ENCODE measurements around the gene HDAC4. TPM values are rescaled to one million over a fixed set of nuclear protein-coding genes. Genes with fewer than 3 reads are reported as not detected.

HDAC4 gene
- total and polyA plus RNA-seq, 2 experiments from 2014 or later: 8.1 to 41.8 TPM

DNA sequence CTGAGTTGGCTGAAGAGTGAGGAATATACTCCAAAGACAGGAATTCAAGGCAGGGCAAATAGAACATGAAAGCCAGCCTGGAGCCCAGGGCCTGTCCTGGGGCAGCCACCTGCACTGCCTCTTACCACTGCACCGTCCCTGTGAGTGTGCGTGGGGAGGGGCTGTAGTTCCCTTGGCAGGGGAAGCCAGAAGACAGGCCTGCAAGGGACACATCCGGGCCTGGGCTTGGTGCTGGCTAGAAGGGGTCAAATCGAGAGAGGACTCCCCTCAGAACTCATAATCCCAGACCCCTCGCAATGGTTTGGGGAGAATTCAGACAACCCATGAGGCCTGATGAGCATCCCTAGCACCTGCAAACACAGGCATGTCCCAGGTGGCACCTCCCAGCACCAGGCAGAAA lies 87.0 kb downstream of the HDAC4 start:
- Histone ChIP-seq H3K27me3 (ENCODE audit: insufficient read depth) (no peaks in the 10 kb centered on the region), H3K4me3 (no peak overlapping the region), H3K4me1 (ENCODE audit: insufficient read depth) (no peaks in the 10 kb centered on the region), H4K20me1 (replicated peaks; ENCODE audit: insufficient read depth) (peaks cover 7% of the 10 kb centered on the region), H2AFZ (no peak overlapping the region), H3K36me3 (ENCODE audit: insufficient read depth) (no peaks in the 10 kb centered on the region), H3K9me2 (ENCODE audit: insufficient read depth) (no peaks in the 10 kb centered on the region), H3K27ac (ENCODE audit: low read depth) (no peak overlapping the region), H3K79me2 (replicated peaks; ENCODE audit: insufficient read depth) (peaks cover 86% of the 10 kb centered on the region), H3K4me2 (no peak overlapping the region), H3F3A (replicated peaks; ENCODE audit: low read depth) (no peaks in the 10 kb centered on the region)
- Mint-ChIP-seq H3K4me1 (peaks cover 18% of the 10 kb centered on the region), H3K9me3 (peaks cover 23% of the 10 kb centered on the region), H3K27me3 (ENCODE audit: insufficient read depth, low read depth, poor library complexity) (peaks cover 10% of the 10 kb centered on the region), H3K36me3 (ENCODE audit: low read depth) (peaks cover 31% of the 10 kb centered on the region), H3K4me3 (no peak overlapping the region), H3K27ac (no peak overlapping the region; the same call in 1 of the 2 replicates)
- no peak for TF ChIP-seq CREB1 (CRISPR knock-in tag; IDR thresholded peaks at IDR 0.05; ENCODE audit: low read depth)
- TF ChIP-seq, protein P1, sequence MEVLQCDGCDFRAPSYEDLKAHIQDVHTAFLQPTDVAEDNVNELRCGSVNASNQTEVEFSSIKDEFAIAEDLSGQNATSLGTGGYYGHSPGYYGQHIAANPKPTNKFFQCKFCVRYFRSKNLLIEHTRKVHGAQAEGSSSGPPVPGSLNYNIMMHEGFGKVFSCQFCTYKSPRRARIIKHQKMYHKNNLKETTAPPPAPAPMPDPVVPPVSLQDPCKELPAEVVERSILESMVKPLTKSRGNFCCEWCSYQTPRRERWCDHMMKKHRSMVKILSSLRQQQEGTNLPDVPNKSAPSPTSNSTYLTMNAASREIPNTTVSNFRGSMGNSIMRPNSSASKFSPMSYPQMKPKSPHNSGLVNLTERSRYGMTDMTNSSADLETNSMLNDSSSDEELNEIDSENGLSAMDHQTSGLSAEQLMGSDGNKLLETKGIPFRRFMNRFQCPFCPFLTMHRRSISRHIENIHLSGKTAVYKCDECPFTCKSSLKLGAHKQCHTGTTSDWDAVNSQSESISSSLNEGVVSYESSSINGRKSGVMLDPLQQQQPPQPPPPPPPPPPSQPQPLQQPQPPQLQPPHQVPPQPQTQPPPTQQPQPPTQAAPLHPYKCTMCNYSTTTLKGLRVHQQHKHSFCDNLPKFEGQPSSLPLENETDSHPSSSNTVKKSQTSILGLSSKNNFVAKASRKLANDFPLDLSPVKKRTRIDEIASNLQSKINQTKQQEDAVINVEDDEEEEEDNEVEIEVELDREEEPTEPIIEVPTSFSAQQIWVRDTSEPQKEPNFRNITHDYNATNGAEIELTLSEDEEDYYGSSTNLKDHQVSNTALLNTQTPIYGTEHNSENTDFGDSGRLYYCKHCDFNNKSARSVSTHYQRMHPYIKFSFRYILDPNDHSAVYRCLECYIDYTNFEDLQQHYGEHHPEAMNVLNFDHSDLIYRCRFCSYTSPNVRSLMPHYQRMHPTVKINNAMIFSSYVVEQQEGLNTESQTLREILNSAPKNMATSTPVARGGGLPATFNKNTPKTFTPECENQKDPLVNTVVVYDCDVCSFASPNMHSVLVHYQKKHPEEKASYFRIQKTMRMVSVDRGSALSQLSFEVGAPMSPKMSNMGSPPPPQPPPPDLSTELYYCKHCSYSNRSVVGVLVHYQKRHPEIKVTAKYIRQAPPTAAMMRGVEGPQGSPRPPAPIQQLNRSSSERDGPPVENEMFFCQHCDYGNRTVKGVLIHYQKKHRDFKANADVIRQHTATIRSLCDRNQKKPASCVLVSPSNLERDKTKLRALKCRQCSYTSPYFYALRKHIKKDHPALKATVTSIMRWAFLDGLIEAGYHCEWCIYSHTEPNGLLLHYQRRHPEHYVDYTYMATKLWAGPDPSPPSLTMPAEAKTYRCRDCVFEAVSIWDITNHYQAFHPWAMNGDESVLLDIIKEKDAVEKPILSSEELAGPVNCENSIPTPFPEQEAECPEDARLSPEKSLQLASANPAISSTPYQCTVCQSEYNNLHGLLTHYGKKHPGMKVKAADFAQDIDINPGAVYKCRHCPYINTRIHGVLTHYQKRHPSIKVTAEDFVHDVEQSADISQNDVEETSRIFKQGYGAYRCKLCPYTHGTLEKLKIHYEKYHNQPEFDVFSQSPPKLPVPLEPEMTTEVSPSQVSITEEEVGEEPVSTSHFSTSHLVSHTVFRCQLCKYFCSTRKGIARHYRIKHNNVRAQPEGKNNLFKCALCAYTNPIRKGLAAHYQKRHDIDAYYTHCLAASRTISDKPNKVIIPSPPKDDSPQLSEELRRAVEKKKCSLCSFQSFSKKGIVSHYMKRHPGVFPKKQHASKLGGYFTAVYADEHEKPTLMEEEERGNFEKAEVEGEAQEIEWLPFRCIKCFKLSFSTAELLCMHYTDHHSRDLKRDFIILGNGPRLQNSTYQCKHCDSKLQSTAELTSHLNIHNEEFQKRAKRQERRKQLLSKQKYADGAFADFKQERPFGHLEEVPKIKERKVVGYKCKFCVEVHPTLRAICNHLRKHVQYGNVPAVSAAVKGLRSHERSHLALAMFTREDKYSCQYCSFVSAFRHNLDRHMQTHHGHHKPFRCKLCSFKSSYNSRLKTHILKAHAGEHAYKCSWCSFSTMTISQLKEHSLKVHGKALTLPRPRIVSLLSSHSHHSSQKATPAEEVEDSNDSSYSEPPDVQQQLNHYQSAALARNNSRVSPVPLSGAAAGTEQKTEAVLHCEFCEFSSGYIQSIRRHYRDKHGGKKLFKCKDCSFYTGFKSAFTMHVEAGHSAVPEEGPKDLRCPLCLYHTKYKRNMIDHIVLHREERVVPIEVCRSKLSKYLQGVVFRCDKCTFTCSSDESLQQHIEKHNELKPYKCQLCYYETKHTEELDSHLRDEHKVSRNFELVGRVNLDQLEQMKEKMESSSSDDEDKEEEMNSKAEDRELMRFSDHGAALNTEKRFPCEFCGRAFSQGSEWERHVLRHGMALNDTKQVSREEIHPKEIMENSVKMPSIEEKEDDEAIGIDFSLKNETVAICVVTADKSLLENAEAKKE (CRISPR knock-in tag; IDR thresholded peaks at IDR 0.05): no peak
- TF ChIP-seq, protein P2, sequence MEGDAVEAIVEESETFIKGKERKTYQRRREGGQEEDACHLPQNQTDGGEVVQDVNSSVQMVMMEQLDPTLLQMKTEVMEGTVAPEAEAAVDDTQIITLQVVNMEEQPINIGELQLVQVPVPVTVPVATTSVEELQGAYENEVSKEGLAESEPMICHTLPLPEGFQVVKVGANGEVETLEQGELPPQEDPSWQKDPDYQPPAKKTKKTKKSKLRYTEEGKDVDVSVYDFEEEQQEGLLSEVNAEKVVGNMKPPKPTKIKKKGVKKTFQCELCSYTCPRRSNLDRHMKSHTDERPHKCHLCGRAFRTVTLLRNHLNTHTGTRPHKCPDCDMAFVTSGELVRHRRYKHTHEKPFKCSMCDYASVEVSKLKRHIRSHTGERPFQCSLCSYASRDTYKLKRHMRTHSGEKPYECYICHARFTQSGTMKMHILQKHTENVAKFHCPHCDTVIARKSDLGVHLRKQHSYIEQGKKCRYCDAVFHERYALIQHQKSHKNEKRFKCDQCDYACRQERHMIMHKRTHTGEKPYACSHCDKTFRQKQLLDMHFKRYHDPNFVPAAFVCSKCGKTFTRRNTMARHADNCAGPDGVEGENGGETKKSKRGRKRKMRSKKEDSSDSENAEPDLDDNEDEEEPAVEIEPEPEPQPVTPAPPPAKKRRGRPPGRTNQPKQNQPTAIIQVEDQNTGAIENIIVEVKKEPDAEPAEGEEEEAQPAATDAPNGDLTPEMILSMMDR (conservative IDR thresholded peaks at IDR 0.05; ENCODE audit: low read depth in 2 of 2): no peak
- no peak for TF ChIP-seq ZNF114 (CRISPR knock-in tag; IDR thresholded peaks at IDR 0.05)
- no peak for TF ChIP-seq ZNF331 (CRISPR knock-in tag; IDR thresholded peaks at IDR 0.05; ENCODE audit: low read depth)
- no peak for TF ChIP-seq POLR2AphosphoS5 (IDR thresholded peaks at IDR 0.05; ENCODE audit: low read depth)
- TF ChIP-seq, protein P3, sequence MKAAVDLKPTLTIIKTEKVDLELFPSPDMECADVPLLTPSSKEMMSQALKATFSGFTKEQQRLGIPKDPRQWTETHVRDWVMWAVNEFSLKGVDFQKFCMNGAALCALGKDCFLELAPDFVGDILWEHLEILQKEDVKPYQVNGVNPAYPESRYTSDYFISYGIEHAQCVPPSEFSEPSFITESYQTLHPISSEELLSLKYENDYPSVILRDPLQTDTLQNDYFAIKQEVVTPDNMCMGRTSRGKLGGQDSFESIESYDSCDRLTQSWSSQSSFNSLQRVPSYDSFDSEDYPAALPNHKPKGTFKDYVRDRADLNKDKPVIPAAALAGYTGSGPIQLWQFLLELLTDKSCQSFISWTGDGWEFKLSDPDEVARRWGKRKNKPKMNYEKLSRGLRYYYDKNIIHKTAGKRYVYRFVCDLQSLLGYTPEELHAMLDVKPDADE (IDR thresholded peaks at IDR 0.05): no peak
- TF ChIP-seq EZH2phosphoT487 (IDR thresholded peaks at IDR 0.05; ENCODE audit: unreplicated experiment): no peak
- no peak for TF ChIP-seq JUNB (IDR thresholded peaks at IDR 0.05; ENCODE audit: unreplicated experiment)
- no peak for TF ChIP-seq EZH2 (IDR thresholded peaks at IDR 0.05; ENCODE audit: low read depth, unreplicated experiment)
- no peak for TF ChIP-seq STAT1 (IDR thresholded peaks at IDR 0.05; ENCODE audit: unreplicated experiment)
- TF ChIP-seq, protein P4, sequence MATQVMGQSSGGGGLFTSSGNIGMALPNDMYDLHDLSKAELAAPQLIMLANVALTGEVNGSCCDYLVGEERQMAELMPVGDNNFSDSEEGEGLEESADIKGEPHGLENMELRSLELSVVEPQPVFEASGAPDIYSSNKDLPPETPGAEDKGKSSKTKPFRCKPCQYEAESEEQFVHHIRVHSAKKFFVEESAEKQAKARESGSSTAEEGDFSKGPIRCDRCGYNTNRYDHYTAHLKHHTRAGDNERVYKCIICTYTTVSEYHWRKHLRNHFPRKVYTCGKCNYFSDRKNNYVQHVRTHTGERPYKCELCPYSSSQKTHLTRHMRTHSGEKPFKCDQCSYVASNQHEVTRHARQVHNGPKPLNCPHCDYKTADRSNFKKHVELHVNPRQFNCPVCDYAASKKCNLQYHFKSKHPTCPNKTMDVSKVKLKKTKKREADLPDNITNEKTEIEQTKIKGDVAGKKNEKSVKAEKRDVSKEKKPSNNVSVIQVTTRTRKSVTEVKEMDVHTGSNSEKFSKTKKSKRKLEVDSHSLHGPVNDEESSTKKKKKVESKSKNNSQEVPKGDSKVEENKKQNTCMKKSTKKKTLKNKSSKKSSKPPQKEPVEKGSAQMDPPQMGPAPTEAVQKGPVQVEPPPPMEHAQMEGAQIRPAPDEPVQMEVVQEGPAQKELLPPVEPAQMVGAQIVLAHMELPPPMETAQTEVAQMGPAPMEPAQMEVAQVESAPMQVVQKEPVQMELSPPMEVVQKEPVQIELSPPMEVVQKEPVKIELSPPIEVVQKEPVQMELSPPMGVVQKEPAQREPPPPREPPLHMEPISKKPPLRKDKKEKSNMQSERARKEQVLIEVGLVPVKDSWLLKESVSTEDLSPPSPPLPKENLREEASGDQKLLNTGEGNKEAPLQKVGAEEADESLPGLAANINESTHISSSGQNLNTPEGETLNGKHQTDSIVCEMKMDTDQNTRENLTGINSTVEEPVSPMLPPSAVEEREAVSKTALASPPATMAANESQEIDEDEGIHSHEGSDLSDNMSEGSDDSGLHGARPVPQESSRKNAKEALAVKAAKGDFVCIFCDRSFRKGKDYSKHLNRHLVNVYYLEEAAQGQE (IDR thresholded peaks at IDR 0.05; ENCODE audit: unreplicated experiment): no peak
- no peak for TF ChIP-seq NANOG (IDR thresholded peaks at IDR 0.05; ENCODE audit: borderline replicate concordance)
- ATAC-seq (no peak), DNase-seq (ENCODE audit: low spot score) (no peak)

Measured in GM23338 (cell line).